ENCODE measurements around the gene HNF1A.

The HNF1A gene

GRCh38 chr12:120961604-120962531, 16.5 kb upstream of the HNF1A start:
- H3K4me3 ChIP-seq (ENCODE audit: low read length) = no peak overlapping the region
- H3K4me2 ChIP-seq (ENCODE audit: low read length) = no peak overlapping the region
- H3K36me3 ChIP-seq (ENCODE audit: insufficient read depth, low read length) = no peaks in the 10 kb centered on the region
- H3K27me3 ChIP-seq (ENCODE audit: control insufficient read depth, insufficient read depth, low read length) = peaks cover 28% of the 10 kb centered on the region
- no peaks in the 10 kb centered on the region for H3K4me1 ChIP-seq (ENCODE audit: control insufficient read depth, insufficient read depth, low read length)
- H3K9me3 ChIP-seq (replicated peaks; ENCODE audit: low read length) = no peaks in the 10 kb centered on the region
- no peak overlapping the region for H3K9ac ChIP-seq (ENCODE audit: low read depth, low read length)

GRCh38 chr12:120962532-120963020, 15.8 kb upstream of the HNF1A start:
- no peaks in the 10 kb centered on the region for H3K4me1 ChIP-seq (ENCODE audit: control insufficient read depth, insufficient read depth, low read length)
- H3K36me3 ChIP-seq (ENCODE audit: insufficient read depth, low read length) = no peaks in the 10 kb centered on the region
- no peak overlapping the region for H3K9ac ChIP-seq (ENCODE audit: low read depth, low read length)
- peaks cover 27% of the 10 kb centered on the region for H3K27me3 ChIP-seq (ENCODE audit: control insufficient read depth, insufficient read depth, low read length)
- H3K4me3 ChIP-seq (ENCODE audit: low read length) = no peak overlapping the region
- H3K9me3 ChIP-seq (replicated peaks; ENCODE audit: low read length) = no peaks in the 10 kb centered on the region
- H3K4me2 ChIP-seq (ENCODE audit: low read length) = no peak overlapping the region

- Histone ChIP-seq H3K4me3 (ENCODE audit: low read length) (no peak overlapping the region), H3K9ac (ENCODE audit: low read depth, low read length) (no peak overlapping the region), H3K9me3 (replicated peaks; ENCODE audit: low read length) (no peaks in the 10 kb centered on the region), H3K27me3 (ENCODE audit: control insufficient read depth, insufficient read depth, low read length) (peaks cover 31% of the 10 kb centered on the region), H3K4me1 (ENCODE audit: control insufficient read depth, insufficient read depth, low read length) (no peaks in the 10 kb centered on the region), H3K36me3 (ENCODE audit: insufficient read depth, low read length) (no peaks in the 10 kb centered on the region), H3K4me2 (ENCODE audit: low read length) (no peak overlapping the region)
These were observed 14.0 kb upstream of the HNF1A start for GRCh38 chr12:120964298-120964697.

- Histone ChIP-seq H3K9ac (ENCODE audit: low read depth, low read length) (no peak overlapping the region), H3K4me1 (ENCODE audit: control insufficient read depth, insufficient read depth, low read length) (no peaks in the 10 kb centered on the region)
These were observed 12.7 kb upstream of the HNF1A start for GRCh38 chr12:120965534-120966091.

GRCh38 chr12:120970310-120970709, 8.0 kb upstream of the HNF1A start:
- H3K4me3 ChIP-seq (ENCODE audit: low read length) = no peak overlapping the region
- H3K4me2 ChIP-seq (ENCODE audit: low read length) = no peak overlapping the region
- H3K27me3 ChIP-seq (ENCODE audit: control insufficient read depth, insufficient read depth, low read length) = peaks cover 28% of the 10 kb centered on the region
- no peaks in the 10 kb centered on the region for H3K4me1 ChIP-seq (ENCODE audit: control insufficient read depth, insufficient read depth, low read length)
- H3K9me3 ChIP-seq (replicated peaks; ENCODE audit: low read length) = no peaks in the 10 kb centered on the region
- H3K36me3 ChIP-seq (ENCODE audit: insufficient read depth, low read length) = no peaks in the 10 kb centered on the region
- H3K9ac ChIP-seq (ENCODE audit: low read depth, low read length) = no peak overlapping the region

More at GRCh38 chr12:120965534-120966091, 12.7 kb upstream of the HNF1A start:
- no peaks in the 10 kb centered on the region for H3K36me3 ChIP-seq (ENCODE audit: insufficient read depth, low read length)
- peaks cover 30% of the 10 kb centered on the region for H3K27me3 ChIP-seq (ENCODE audit: control insufficient read depth, insufficient read depth, low read length)
- no peaks in the 10 kb centered on the region for H3K9me3 ChIP-seq (replicated peaks; ENCODE audit: low read length)
- no peak overlapping the region for H3K4me2 ChIP-seq (ENCODE audit: low read length)
- no peak overlapping the region for H3K4me3 ChIP-seq (ENCODE audit: low read length)

- Histone ChIP-seq H3K4me3 (ENCODE audit: low read length) (no peak overlapping the region), H3K9me3 (replicated peaks; ENCODE audit: low read length) (no peaks in the 10 kb centered on the region), H3K4me1 (ENCODE audit: control insufficient read depth, insufficient read depth, low read length) (no peaks in the 10 kb centered on the region), H3K9ac (ENCODE audit: low read depth, low read length) (no peak overlapping the region), H3K4me2 (ENCODE audit: low read length) (no peak overlapping the region), H3K27me3 (ENCODE audit: control insufficient read depth, insufficient read depth, low read length) (peaks cover 23% of the 10 kb centered on the region), H3K36me3 (ENCODE audit: insufficient read depth, low read length) (no peaks in the 10 kb centered on the region)
These were observed 6.8 kb upstream of the HNF1A start for GRCh38 chr12:120971299-120972180.

- no peak overlapping the region for H3K9ac ChIP-seq (ENCODE audit: low read depth, low read length)
- no peaks in the 10 kb centered on the region for H3K36me3 ChIP-seq (ENCODE audit: insufficient read depth, low read length)
- H3K9me3 ChIP-seq (replicated peaks; ENCODE audit: low read length) = no peaks in the 10 kb centered on the region
- no peak overlapping the region for H3K4me2 ChIP-seq (ENCODE audit: low read length)
- no peak overlapping the region for H3K4me3 ChIP-seq (ENCODE audit: low read length)
- no peaks in the 10 kb centered on the region for H3K4me1 ChIP-seq (ENCODE audit: control insufficient read depth, insufficient read depth, low read length)
- peaks cover 12% of the 10 kb centered on the region for H3K27me3 ChIP-seq (ENCODE audit: control insufficient read depth, insufficient read depth, low read length)
These were observed 5.3 kb upstream of the HNF1A start for GRCh38 chr12:120972870-120973543.

- Histone ChIP-seq H3K27me3 (ENCODE audit: control insufficient read depth, insufficient read depth, low read length) (peaks cover 3% of the 10 kb centered on the region), H3K9me3 (replicated peaks; ENCODE audit: low read length) (no peaks in the 10 kb centered on the region), H3K36me3 (ENCODE audit: insufficient read depth, low read length) (no peaks in the 10 kb centered on the region), H3K9ac (ENCODE audit: low read depth, low read length) (no peak overlapping the region), H3K4me3 (ENCODE audit: low read length) (no peak overlapping the region), H3K4me1 (ENCODE audit: control insufficient read depth, insufficient read depth, low read length) (no peaks in the 10 kb centered on the region), H3K4me2 (ENCODE audit: low read length) (no peak overlapping the region)
These were observed 630 bp upstream of the HNF1A start for GRCh38 chr12:120977531-120978295.

- H3K4me2 ChIP-seq (ENCODE audit: low read length) = no peak overlapping the region
- no peak overlapping the region for H3K9ac ChIP-seq (ENCODE audit: low read depth, low read length)
- H3K4me3 ChIP-seq (ENCODE audit: low read length) = no peak overlapping the region
- H3K27me3 ChIP-seq (ENCODE audit: control insufficient read depth, insufficient read depth, low read length) = peaks cover 6% of the 10 kb centered on the region
- H3K9me3 ChIP-seq (replicated peaks; ENCODE audit: low read length) = no peaks in the 10 kb centered on the region
- no peaks in the 10 kb centered on the region for H3K36me3 ChIP-seq (ENCODE audit: insufficient read depth, low read length)
- H3K4me1 ChIP-seq (ENCODE audit: control insufficient read depth, insufficient read depth, low read length) = no peaks in the 10 kb centered on the region
These were observed 998 bp downstream of the HNF1A start for GRCh38 chr12:120979220-120979861.
